Measurements from ENCODE around the gene CACNB2.

The CACNB2 gene

DNA sequence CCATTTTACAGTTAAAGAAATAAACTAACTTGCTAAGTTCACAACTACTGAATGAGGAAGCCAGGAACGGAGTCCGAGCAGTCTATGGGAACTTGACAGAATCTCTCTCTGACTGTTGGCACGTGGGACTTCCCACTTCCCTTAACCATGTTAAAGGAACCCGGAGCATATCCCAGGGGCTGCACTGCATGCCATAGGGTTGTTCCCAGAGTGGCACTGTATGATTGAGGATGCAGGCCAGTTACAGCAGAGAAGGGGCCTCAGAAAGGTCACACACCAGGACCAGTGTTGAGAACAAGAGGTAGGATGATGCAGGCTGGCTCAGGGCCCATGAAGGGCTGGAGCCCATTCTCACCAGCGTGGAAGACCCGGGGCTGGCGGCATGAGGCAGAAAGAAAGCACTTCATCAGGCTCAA lies 309.4 kb downstream of the CACNB2 start:
- H3K27me3 ChIP-seq: no peaks in the 10 kb centered on the region
- no peaks in the 10 kb centered on the region for H3K4me1 ChIP-seq (ENCODE audit: control insufficient read depth in 1 of 2, insufficient read depth in 1 of 2, low read depth in 1 of 2, low read length in 1 of 2)
- no peaks in the 10 kb centered on the region for H3K36me3 ChIP-seq
- H3K9me3 ChIP-seq: no peaks in the 10 kb centered on the region
- H3K27ac ChIP-seq: no peak overlapping the region
- TF ChIP-seq, protein P1, sequence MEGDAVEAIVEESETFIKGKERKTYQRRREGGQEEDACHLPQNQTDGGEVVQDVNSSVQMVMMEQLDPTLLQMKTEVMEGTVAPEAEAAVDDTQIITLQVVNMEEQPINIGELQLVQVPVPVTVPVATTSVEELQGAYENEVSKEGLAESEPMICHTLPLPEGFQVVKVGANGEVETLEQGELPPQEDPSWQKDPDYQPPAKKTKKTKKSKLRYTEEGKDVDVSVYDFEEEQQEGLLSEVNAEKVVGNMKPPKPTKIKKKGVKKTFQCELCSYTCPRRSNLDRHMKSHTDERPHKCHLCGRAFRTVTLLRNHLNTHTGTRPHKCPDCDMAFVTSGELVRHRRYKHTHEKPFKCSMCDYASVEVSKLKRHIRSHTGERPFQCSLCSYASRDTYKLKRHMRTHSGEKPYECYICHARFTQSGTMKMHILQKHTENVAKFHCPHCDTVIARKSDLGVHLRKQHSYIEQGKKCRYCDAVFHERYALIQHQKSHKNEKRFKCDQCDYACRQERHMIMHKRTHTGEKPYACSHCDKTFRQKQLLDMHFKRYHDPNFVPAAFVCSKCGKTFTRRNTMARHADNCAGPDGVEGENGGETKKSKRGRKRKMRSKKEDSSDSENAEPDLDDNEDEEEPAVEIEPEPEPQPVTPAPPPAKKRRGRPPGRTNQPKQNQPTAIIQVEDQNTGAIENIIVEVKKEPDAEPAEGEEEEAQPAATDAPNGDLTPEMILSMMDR (IDR thresholded peaks at IDR 0.05): no peak
- H3K4me3 ChIP-seq (ENCODE audit: low read depth in 1 of 2, low read length in 1 of 2): no peak overlapping the region

- TF ChIP-seq, protein P1 (IDR thresholded peaks at IDR 0.05): no peak
- H3K4me3 ChIP-seq (ENCODE audit: low read depth in 1 of 2, low read length in 1 of 2): no peak overlapping the region
- no peaks in the 10 kb centered on the region for H3K9me3 ChIP-seq
- H3K36me3 ChIP-seq: no peaks in the 10 kb centered on the region
- no peaks in the 10 kb centered on the region for H3K27me3 ChIP-seq
- H3K4me1 ChIP-seq (ENCODE audit: control insufficient read depth in 1 of 2, insufficient read depth in 1 of 2, low read depth in 1 of 2, low read length in 1 of 2): no peaks in the 10 kb centered on the region
- H3K27ac ChIP-seq: no peak overlapping the region
Measured at GRCh38 chr10:18450298-18450697, 310.1 kb downstream of the CACNB2 start.

DNA sequence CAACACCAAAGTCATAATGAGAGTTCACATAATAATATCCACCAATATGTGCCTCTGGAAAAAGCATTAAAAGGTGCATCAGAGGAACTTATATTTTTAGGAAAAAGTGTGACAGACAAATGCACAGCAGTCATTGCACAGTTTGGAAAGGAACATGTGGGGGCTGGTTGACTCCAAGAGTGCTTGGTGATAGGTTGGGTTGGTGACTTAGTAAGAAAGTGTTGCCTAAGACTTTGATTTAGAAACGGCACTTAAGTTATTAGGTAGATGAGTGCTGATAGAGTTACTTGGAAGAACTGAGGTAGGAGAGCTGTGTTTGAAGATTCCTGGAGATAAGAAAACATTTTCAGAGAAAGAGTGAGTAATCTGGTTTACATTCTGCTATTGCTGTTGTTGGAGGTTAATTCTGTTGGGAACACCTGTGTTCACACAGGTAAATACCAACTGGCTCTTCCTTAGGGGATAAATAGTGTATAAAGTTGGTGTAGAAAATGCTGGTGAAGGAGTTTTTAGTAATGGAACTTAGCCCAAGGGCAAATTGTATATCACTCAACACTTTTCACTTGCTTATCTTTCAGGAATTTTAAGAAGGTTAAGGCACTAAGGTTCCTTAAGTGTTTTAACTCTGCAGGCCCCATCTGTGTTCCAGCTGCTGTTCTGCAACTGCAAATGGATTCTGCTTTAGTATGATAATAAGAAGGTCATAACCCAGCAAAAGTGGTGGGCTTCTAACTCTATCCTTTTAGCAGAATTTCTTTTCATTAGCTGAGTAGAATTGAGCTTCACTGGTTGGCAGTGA lies 315.1 kb downstream of the CACNB2 start:
- no peak overlapping the region for H3K27ac ChIP-seq
- H3K4me3 ChIP-seq (ENCODE audit: low read depth in 1 of 2, low read length in 1 of 2): no peak overlapping the region
- no peaks in the 10 kb centered on the region for H3K36me3 ChIP-seq
- no peaks in the 10 kb centered on the region for H3K27me3 ChIP-seq
- H3K9me3 ChIP-seq: no peaks in the 10 kb centered on the region
- TF ChIP-seq, protein P1 (IDR thresholded peaks at IDR 0.05): no peak
- no peaks in the 10 kb centered on the region for H3K4me1 ChIP-seq (ENCODE audit: control insufficient read depth in 1 of 2, insufficient read depth in 1 of 2, low read depth in 1 of 2, low read length in 1 of 2)

DNA sequence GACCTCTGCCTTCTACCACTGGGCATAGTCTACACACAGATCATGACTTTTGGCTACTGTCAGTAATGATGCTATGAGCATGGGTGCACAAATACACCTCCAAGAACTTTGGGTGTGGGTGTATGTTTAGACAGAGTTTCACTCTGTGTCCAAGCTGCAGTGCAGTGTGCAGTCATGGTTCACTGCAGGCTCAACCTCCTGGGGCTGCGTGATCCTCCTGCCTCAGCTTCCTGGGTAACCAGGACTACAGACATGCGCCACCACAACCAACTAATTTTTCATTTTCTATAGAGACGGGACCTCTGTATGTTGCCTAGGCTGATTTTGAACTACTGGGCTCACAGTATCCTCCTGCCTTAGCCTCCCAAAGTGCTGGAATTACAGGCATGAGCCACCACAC lies 316.8 kb downstream of the CACNB2 start:
- Histone ChIP-seq H3K36me3 (no peaks in the 10 kb centered on the region), H3K4me3 (ENCODE audit: low read depth in 1 of 2, low read length in 1 of 2) (no peak overlapping the region), H3K27me3 (no peaks in the 10 kb centered on the region), H3K4me1 (ENCODE audit: control insufficient read depth in 1 of 2, insufficient read depth in 1 of 2, low read depth in 1 of 2, low read length in 1 of 2) (no peaks in the 10 kb centered on the region), H3K9me3 (no peaks in the 10 kb centered on the region), H3K27ac (no peak overlapping the region)
- TF ChIP-seq, protein P1 (IDR thresholded peaks at IDR 0.05): no peak

GRCh38 chr10:18460032-18460431 lies 319.8 kb downstream of the CACNB2 start:
- Histone ChIP-seq H3K36me3 (no peaks in the 10 kb centered on the region), H3K4me1 (ENCODE audit: control insufficient read depth in 1 of 2, insufficient read depth in 1 of 2, low read depth in 1 of 2, low read length in 1 of 2) (no peaks in the 10 kb centered on the region), H3K27me3 (no peaks in the 10 kb centered on the region), H3K27ac (no peak overlapping the region), H3K4me3 (ENCODE audit: low read depth in 1 of 2, low read length in 1 of 2) (no peak overlapping the region), H3K9me3 (no peaks in the 10 kb centered on the region)
- TF ChIP-seq, protein P1 (IDR thresholded peaks at IDR 0.05): no peak
